PFSK-1 (cell line): ENCODE results near the gene SCN8A.

ENCODE experiments used
- FOXP2 ChIP-seq: optimal IDR thresholded peaks from 2 replicates; pipeline ENCODE3; 2011; ENCODE audit warnings: borderline replicate concordance, control low read depth, inconsistent platforms; ENCODE audit not compliant: insufficient read depth; ENCODE audit errors: extremely low read length, extremely low read depth
- POLR2AphosphoS5 ChIP-seq: IDR thresholded peaks from 2 replicates; pipeline ENCODE4 v1.6.1; 2012; ENCODE audit warnings: low read depth, mild to moderate bottlenecking, control low read depth, low read length, moderate library complexity
- REST ChIP-seq, 2 experiments: IDR thresholded peaks; 2 replicates each; pipeline versions ENCODE4 v1.6.1 to v1.8.0; 2011 to 2012; ENCODE audit warnings: low read depth in 2 of 2, low read length in 2 of 2, control low read depth in 1 of 2, inconsistent platforms in 1 of 2, mild to moderate bottlenecking in 1 of 2, moderate library complexity in 1 of 2; ENCODE audit not compliant: insufficient read depth in 1 of 2
- SIN3A ChIP-seq: IDR thresholded peaks from 2 replicates; pipeline ENCODE4 v1.6.1; 2012; ENCODE audit warnings: mild to moderate bottlenecking, low read length, moderate library complexity, borderline replicate concordance; ENCODE audit not compliant: insufficient read depth
- TAF1 ChIP-seq: IDR thresholded peaks from 2 replicates; pipeline ENCODE4 v1.6.1; 2012; ENCODE audit warnings: low read length, control low read depth, borderline replicate concordance; ENCODE audit not compliant: insufficient read depth

The SCN8A gene

GRCh38 chr12:51784688-51785087 is 193.7 kb downstream of the SCN8A start:
- no peak for TF ChIP-seq REST (IDR thresholded peaks at IDR 0.05; ENCODE audit: insufficient read depth in 1 of 2, low read depth in 2 of 2, low read length in 2 of 2)
- no peak for TF ChIP-seq SIN3A
- TF ChIP-seq TAF1 = no peak
- no peak for TF ChIP-seq FOXP2
- TF ChIP-seq POLR2AphosphoS5 = no peak

GRCh38 chr12:51785906-51786305 is 194.9 kb downstream of the SCN8A start:
- TF ChIP-seq FOXP2 (no peak), TAF1 (no peak), SIN3A (no peak), REST (IDR thresholded peaks at IDR 0.05; ENCODE audit: insufficient read depth in 1 of 2, low read depth in 2 of 2, low read length in 2 of 2) (no peak), POLR2AphosphoS5 (no peak)

- no peak for TF ChIP-seq REST (IDR thresholded peaks at IDR 0.05; ENCODE audit: insufficient read depth in 1 of 2, low read depth in 2 of 2, low read length in 2 of 2)
- TF ChIP-seq TAF1 = no peak
- TF ChIP-seq FOXP2 = no peak
- no peak for TF ChIP-seq POLR2AphosphoS5
- no peak for TF ChIP-seq SIN3A
Observed at GRCh38 chr12:51788876-51789275, 197.8 kb downstream of the SCN8A start.

- TF ChIP-seq FOXP2 (no peak), SIN3A (no peak), TAF1 (no peak), REST (IDR thresholded peaks at IDR 0.05; ENCODE audit: insufficient read depth in 1 of 2, low read depth in 2 of 2, low read length in 2 of 2) (no peak), POLR2AphosphoS5 (no peak)
Observed at GRCh38 chr12:51792417-51792816, 201.4 kb downstream of the SCN8A start.

- TF ChIP-seq SIN3A (no peak), TAF1 (no peak), REST (IDR thresholded peaks at IDR 0.05; ENCODE audit: insufficient read depth in 1 of 2, low read depth in 2 of 2, low read length in 2 of 2) (no peak), POLR2AphosphoS5 (no peak), FOXP2 (no peak)
Observed at GRCh38 chr12:51793201-51793600, 202.2 kb downstream of the SCN8A start.
